NCI-H1417 treated with DMSO at 0.1 percent for 48 hours (cell line): ENCODE results near the gene TESK2.

Source experiments
- DNase-seq: peaks from one replicate; lab custom pipeline; 2025; lab: John Stamatoyannopoulos, UW

TESK2 gene

GRCh38 chr1:45335855-45336324 lies 155.1 kb downstream of the TESK2 start:
- DNase-seq, result no peak

GRCh38 chr1:45334308-45335245 lies 156.4 kb downstream of the TESK2 start:
- DNase-seq, result no peak

- DNase-seq, result no peak
These were observed 158.6 kb downstream of the TESK2 start for GRCh38 chr1:45332346-45332720.

GRCh38 chr1:45331436-45332345 lies 159.3 kb downstream of the TESK2 start:
- no peak for DNase-seq

GRCh38 chr1:45329445-45329844 lies 161.5 kb downstream of the TESK2 start:
- no peak for DNase-seq

- DNase-seq, result no peak
These were observed 162.3 kb downstream of the TESK2 start for GRCh38 chr1:45328680-45329079.

- no peak for DNase-seq
These were observed 163.1 kb downstream of the TESK2 start for GRCh38 chr1:45327644-45328515.

- no peak for DNase-seq
These were observed 164.0 kb downstream of the TESK2 start, which contains the start of gene HPDL for GRCh38 chr1:45326627-45327623. Gene HPDL (plus strand): TSS chr1:45326895. CDS start chr1:45327149, 254 bp downstream.

GRCh38 chr1:45325851-45326506 lies 165.0 kb downstream of the TESK2 start:
- DNase-seq, result no peak

GRCh38 chr1:45322486-45323040 lies 168.4 kb downstream of the TESK2 start:
- DNase-seq, result no peak

- no peak for DNase-seq
These were observed 169.5 kb downstream of the TESK2 start for GRCh38 chr1:45321444-45321843.

GRCh38 chr1:45319761-45320160 lies 171.2 kb downstream of the TESK2 start:
- no peak for DNase-seq

GRCh38 chr1:45317166-45317565 lies 173.8 kb downstream of the TESK2 start:
- DNase-seq, result no peak

GRCh38 chr1:45314266-45314665 lies 176.7 kb downstream of the TESK2 start:
- no peak for DNase-seq

GRCh38 chr1:45306905-45307304 lies 184.1 kb downstream of the TESK2 start:
- DNase-seq, result no peak

- no peak for DNase-seq
These were observed 184.6 kb downstream of the TESK2 start for GRCh38 chr1:45306319-45306718.

- DNase-seq, result no peak
These were observed 185.7 kb downstream of the TESK2 start for GRCh38 chr1:45305231-45305630.

GRCh38 chr1:45304311-45305081 lies 186.5 kb downstream of the TESK2 start:
- DNase-seq, result no peak
